GM12892 (cell line): ENCODE results near the gene WNT11.

Source experiments
- DNase-seq: peaks from one replicate; pipeline ENCODE4 v3.0.0; 2011; ENCODE audit not compliant: insufficient read length
- FAIRE-seq: peaks from 2 replicates; lab custom pipeline; 2011; peaks lifted over from hg19 to GRCh38; lab: Jason Lieb, UNC
- POLR2A ChIP-seq: IDR thresholded peaks from 2 replicates; pipeline ENCODE4 v1.6.1; 2011; ENCODE audit warnings: low read depth, low read length, control low read depth
- POLR2AphosphoS5 ChIP-seq: IDR thresholded peaks from 2 replicates; pipeline ENCODE4 v1.6.1; 2011; ENCODE audit warnings: low read depth, low read length, control low read depth
- TAF1 ChIP-seq: IDR thresholded peaks from 2 replicates; pipeline ENCODE4 v1.6.1; 2011; ENCODE audit warnings: low read depth, mild to moderate bottlenecking, control low read depth, low read length, borderline replicate concordance

The WNT11 gene

DNA sequence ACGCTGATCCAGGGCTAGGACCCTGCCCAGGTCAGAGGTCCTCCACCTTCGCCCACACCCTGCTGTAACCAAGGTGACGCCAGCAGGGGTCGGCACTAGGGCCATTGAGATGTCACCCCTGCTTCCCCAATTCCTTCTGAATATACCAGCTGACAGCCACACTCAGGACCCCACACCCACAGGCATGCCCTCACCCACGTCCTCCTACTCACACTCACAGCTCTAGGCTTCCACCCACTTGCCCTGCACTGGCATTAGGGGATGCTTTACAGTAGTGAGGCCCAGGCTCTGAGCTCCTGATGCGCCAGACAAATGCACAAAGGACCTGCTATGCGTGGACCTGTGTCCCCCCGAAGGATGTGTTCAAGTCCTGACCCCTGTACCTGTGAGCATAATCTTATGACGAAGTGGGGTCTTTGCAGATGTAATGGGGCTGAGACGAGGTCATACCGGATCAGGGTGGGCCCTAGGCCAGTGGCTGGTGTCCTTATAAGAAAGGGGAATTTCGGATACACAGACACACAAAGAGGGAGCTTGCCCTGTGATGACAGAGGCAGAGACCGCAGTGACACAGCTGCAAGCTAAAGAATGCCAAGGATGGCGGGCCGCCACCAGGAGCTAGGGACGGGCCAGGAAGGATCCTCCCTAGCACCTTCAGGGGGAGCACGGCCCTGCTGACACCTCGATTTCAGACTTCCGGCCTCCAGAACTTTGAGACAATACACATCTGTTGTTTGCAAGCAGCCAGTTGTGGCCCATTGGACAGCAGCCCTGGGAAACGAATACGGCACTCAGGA, 11.2 kb downstream of the WNT11 start:
- no peak for DNase-seq
- no peak for FAIRE-seq
- no peak for TF ChIP-seq POLR2A

DNA sequence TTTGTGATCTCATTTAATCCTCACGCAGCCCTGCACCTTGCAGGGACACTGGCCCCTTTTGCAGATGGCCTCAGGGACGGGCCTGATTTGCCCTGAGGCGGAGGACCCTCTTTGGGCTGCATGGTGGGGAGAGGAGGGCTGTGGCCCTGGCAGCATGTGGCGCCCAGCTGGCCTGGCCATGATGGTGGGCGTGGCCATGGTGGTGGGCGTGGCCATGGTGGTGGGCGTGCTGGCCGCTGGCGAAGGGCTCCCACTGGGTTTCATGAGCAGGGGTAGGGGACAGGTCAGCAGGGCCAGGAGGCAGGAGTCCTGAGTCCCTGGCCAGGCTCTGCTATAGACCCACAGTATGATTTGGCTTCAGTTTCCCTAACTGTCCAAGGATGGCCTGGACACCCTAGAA, 13.1 kb downstream of the WNT11 start:
- no peak for FAIRE-seq
- no peak for TF ChIP-seq POLR2A
- TF ChIP-seq TAF1: no peak
- TF ChIP-seq POLR2AphosphoS5: no peak

DNA sequence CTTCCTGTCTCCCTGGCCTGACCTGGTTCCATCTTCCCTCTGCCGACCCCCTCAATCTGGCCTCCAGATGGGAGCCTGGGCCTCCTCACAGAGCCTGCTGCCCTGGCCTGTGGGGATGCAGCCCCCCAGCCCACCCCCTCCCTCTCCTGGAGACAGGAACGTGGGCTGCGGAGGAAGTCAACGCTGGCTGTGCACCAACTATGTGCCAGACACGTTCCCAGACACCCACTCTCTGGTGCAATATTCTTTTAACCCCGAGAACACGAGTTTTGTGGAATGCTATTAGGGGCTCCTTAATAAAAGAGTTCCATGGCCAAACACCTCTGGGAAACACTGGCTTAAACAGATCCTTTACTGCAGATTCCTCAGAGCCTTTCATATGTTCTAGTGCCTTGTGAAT, 15.9 kb downstream of the WNT11 start:
- TF ChIP-seq TAF1 (no peak), POLR2AphosphoS5 (no peak), POLR2A (no peak)
- no peak for DNase-seq
- no peak for FAIRE-seq

More for the DNA sequence above, 13.1 kb downstream of the WNT11 start:
- no peak for DNase-seq

DNA sequence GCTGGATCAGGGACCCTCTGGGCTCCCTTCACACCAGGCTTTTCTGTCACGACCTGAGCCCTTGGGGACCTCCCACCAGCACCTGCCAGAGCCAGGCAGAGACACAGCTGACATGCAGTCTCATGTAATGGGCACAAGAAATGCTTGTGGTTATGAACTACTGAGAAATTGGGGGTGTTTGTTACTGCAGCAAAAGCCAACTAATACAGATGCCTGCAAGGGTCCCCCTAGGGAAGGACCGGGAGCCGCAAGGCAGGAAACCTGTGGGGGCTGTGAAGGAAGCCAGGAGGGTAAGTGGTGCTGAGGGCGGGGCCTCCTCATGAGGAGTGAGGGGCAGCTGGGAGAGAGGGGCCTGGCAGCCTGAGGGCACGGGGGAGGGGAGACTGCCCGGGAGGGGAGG, 16.6 kb downstream of the WNT11 start:
- DNase-seq: no peak
- no peak for FAIRE-seq
- TF ChIP-seq POLR2AphosphoS5 (no peak), TAF1 (no peak), POLR2A (no peak)

DNA sequence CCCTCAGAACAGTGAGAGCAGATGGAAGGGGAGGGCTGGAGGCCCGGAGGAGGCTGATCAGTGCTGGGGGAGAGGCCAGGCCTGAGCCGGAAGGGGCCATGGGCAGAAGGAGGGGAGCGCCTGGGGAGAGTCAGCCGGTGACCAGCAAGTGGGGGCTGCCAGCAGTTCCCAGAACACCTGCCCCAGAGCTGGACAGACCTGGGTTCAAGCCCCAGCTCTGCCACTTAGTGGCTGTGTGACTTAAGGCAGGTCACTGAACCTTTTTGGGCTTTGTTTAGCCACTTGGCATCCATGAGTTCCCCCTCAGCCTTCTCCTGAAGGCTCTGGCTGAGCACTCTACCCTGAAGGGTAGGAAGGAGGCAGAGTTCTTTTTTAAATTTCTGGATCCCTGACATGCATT, 17.4 kb downstream of the WNT11 start:
- DNase-seq (no peak), FAIRE-seq (no peak)
- TF ChIP-seq TAF1: no peak
- no peak for TF ChIP-seq POLR2AphosphoS5
- no peak for TF ChIP-seq POLR2A

DNA sequence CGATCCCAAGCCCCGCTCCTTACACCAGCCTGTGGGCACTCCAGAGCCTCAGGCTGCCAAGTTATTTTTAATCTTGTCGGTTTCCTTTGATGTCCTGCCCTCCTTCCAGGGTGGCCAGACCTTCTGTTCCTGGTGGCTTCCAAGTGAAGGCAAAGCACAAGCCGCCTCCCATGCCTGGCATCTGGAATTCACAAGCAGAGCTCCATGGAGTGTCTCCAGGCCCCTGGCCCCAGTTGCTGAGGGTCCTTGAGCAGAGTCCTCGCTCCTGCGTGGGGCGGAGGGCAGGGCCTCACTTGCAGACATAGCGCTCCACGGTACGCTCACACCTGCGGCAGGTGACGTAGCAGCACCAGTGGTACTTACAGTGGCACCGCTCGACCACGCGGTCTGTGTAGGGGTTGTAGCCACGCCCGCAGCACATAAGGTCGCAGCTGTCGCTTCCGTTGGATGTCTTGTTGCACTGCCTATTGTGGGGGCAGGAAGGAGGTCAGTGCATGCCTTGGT, 19.5 kb downstream of the WNT11 start:
- TF ChIP-seq POLR2A (no peak), TAF1 (no peak)
- no peak for DNase-seq
- no peak for FAIRE-seq

DNA sequence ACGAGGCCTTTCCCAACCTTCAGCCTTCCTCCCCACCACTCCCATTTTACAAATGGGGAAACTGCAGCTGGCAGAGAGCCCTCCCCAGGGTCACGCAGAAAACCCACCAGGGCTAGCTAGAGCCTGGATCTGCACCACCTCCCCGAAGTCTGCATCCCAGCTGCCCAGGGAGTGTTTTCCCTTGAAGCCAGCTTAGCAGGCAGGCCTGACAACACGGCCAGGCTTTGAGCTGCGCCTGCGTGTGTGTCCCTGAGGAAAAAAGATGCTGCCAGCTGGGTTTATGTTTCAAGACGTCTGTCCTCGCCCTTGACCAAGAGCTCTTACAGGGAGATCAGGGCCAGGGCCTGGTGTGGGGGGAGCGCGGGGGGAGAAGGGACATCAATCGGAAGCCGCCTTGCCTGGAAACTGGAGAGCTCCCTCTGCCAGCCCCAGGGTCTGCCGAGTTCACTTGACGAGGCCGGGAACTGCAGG, 20.3 kb downstream of the WNT11 start:
- DNase-seq (no peak), FAIRE-seq (no peak)
- TF ChIP-seq POLR2AphosphoS5 (no peak), TAF1 (no peak), POLR2A (no peak)

DNA sequence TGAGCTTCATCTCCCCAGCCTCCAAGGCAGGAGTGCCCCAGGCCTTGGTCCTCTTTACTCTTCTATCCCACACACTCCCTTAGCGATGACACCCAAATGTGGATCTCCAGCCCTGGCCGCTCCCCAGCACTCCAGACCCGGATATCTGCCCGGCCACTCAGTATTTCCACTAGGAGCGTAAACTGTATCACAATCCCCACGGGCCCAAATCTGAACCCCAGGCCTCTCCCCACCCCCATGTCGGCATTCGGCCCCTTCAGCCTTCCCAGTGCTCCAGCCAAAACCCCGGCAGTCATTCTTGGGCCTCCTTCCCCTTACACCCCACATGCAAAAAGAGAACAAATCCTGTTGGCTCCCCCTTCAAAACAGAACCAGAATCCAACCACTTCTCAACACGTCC, 20.8 kb downstream of the WNT11 start:
- FAIRE-seq (no peak), DNase-seq (no peak)

DNA sequence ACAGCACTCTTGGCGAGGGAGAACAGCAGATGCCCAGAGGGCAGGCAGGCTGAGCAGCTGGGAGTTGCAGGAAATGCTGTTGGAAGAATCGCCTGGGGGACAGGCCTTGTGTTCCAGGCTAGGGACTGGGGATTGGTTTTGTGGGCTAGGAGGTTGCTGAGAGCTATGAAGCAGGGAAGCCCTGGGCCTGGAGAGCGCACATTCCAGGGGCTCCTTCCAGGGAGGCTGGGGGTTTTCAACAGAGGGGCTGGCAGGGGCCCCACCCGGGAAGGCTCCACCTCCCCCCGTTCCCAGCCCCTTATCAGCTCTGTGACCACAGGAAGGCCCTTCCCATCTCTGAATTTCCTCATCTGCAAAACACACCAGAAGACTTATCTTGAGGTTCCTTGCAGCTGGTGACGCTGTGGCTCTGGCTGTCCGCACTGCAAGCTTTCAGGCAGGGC, 21.7 kb downstream of the WNT11 start:
- DNase-seq (no peak), FAIRE-seq (no peak)
- TF ChIP-seq TAF1 (no peak), POLR2A (no peak), POLR2AphosphoS5 (no peak)

More for the DNA sequence above, 20.8 kb downstream of the WNT11 start:
- TF ChIP-seq TAF1 (no peak), POLR2AphosphoS5 (no peak), POLR2A (no peak)

DNA sequence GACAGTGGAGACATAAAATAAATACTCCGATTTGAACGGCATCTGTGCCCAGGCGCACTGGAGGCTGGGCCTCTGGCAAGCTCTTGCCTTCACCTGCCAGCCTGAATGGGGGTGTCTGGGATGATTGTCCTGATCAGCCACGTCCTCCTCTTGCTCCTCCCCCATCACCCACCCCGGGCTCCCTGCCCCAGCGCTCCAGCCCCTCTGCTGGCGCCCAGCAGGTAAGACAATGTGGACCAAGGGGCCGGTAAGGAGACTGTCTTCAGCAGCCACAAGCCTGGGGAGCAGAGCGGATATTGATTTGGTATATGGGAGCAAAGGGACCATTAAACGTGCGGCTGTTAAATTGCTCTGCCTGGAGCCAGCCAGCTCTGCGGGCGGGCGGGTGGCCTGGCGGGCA, 24.9 kb downstream of the WNT11 start:
- DNase-seq: no peak
- TF ChIP-seq POLR2A (no peak), POLR2AphosphoS5 (no peak), TAF1 (no peak)
- FAIRE-seq: no peak

DNA sequence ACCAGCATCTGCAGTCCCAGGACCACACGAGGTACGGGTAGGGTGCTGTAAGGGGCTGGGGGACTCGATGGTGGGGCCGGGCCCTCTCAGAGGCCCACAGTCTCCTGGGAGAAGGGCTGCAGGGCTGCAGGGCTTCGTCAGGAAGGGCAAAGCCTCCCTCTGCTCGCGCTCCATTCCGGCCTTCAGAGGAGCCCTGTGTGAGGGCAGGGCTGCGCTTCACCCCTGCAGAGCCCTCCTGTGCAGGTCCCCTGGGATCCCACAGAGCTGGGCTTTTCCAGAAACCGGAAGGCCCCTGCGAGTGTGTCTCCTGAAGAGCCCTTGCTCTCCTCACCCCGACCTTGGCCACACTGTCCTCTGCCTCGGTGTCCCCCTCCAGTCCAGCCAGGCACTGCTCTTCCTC, 27.2 kb downstream of the WNT11 start:
- no peak for DNase-seq
- no peak for FAIRE-seq
- TF ChIP-seq POLR2A (no peak), POLR2AphosphoS5 (no peak), TAF1 (no peak)

DNA sequence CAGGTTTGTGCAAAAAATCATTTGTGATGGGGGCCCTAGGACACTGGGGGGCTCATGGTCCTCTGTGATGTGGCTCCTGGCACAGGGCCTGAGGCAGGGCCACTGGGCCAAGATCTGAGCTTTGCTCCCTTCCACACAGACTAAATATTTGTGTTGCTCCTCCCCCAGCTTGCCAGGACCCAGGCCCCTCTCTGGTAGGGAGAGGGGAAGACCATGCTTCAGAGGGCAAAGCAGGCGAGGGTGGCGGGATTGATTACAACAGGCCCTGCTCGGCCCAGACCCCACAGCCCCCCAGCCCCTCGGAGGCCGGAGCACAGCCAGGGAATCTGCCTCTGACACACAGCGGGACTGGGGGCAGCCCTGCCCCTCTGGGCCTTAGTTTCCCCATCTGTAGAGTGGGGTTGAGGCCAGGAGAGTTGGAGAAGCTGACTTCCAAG, 29.0 kb downstream of the WNT11 start:
- no peak for FAIRE-seq
- TF ChIP-seq POLR2AphosphoS5: no peak
- no peak for TF ChIP-seq TAF1
- no peak for DNase-seq
